CD4-positive, alpha-beta memory T cell (primary cell): ENCODE results near the gene TRIM40. TPM values are rescaled to one million over a fixed set of nuclear protein-coding genes. Genes with fewer than 3 reads are reported as not detected.

Source experiments
- CTCF ChIA-PET: fragments of 350-600 bp; sonication (Branson Sonifier 250); formaldehyde crosslinking; loops from one replicate; lab custom pipeline; 2021; ENCODE audit warnings: inconsistent platforms; ENCODE audit not compliant: partially characterized antibody; lab: Charles Lee
- POLR2A ChIA-PET: fragments of 350-600 bp; sonication (Branson Sonifier 250); formaldehyde crosslinking; loops from one replicate; lab custom pipeline; 2021; ENCODE audit not compliant: partially characterized antibody; lab: Charles Lee
- DNase-seq, 5 donors: peaks; one replicate each; pipeline versions ENCODE4 v3.0.0 to v3.0.0-alpha.2; 2020 to 2022; ENCODE audit warnings: mixed read lengths in 1 of 5
- H3K27ac ChIP-seq: one replicate; pipeline ENCODE4 v1.7.0; 2013; ENCODE audit warnings: low read depth, low read length
- H3K27me3 ChIP-seq: 2 replicates; pipeline ENCODE4 v1.7.0; 2013; ENCODE audit warnings: mild to moderate bottlenecking, low read length, moderate library complexity; ENCODE audit not compliant: insufficient read depth
- H3K36me3 ChIP-seq: 2 replicates; pipeline ENCODE4 v1.7.0; 2013; ENCODE audit warnings: mild to moderate bottlenecking, low read length, moderate library complexity; ENCODE audit not compliant: insufficient read depth
- H3K4me1 ChIP-seq: 2 replicates; pipeline ENCODE4 v1.7.0; 2013; ENCODE audit warnings: mild to moderate bottlenecking, low read length, moderate library complexity; ENCODE audit not compliant: insufficient read depth
- H3K4me3 ChIP-seq, 2 donors: one replicate each; pipeline ENCODE4 v1.7.0; 2013; ENCODE audit warnings: low read length in 2 of 2, mild to moderate bottlenecking in 1 of 2
- H3K9me3 ChIP-seq, 2 donors: one replicate each; pipeline ENCODE4 v1.7.0; 2013; ENCODE audit warnings: low read length in 2 of 2, control low read depth in 1 of 2; ENCODE audit not compliant: control insufficient read depth in 1 of 2
- H3K27ac Mint-ChIP-seq, 7 donors: one replicate each; pipeline ENCODE4 v1.8.0; 2020 to 2021; ENCODE audit warnings: mixed read lengths in 7 of 7, mild to moderate bottlenecking in 6 of 7, inconsistent platforms in 3 of 7, moderate library complexity in 3 of 7
- H3K27me3 Mint-ChIP-seq, 2 donors: one replicate each; pipeline ENCODE4 v1.8.0; 2020 to 2021; ENCODE audit warnings: mixed read lengths in 2 of 2
- H3K36me3 Mint-ChIP-seq, 2 donors: one replicate each; pipeline ENCODE4 v1.8.0; 2020 to 2021; ENCODE audit warnings: mixed read lengths in 2 of 2, inconsistent platforms in 1 of 2, mild to moderate bottlenecking in 1 of 2
- H3K4me1 Mint-ChIP-seq, 4 donors: one replicate each; pipeline ENCODE4 v1.8.0; 2020 to 2021; ENCODE audit warnings: mixed read lengths in 4 of 4, mild to moderate bottlenecking in 1 of 4
- H3K4me3 Mint-ChIP-seq, 8 donors: one replicate each; pipeline ENCODE4 v1.8.0; 2020 to 2021; ENCODE audit warnings: mixed read lengths in 8 of 8, mild to moderate bottlenecking in 7 of 8, moderate library complexity in 6 of 8, inconsistent platforms in 3 of 8
- H3K9me3 Mint-ChIP-seq, 8 donors: one replicate each; pipeline ENCODE4 v1.8.0; 2020 to 2021; ENCODE audit warnings: mixed read lengths in 8 of 8, mild to moderate bottlenecking in 5 of 8, inconsistent platforms in 3 of 8, moderate library complexity in 1 of 8
- intact Hi-C: fragments of 100-400 bp; cut with micrococcal nuclease; formaldehyde crosslinking; loops from one replicate; pipeline ENCODE4 v1.15.1; 2023
- polyA plus RNA-seq, 2 donors: library from polyadenylated mRNA; unstranded; fragments of 300-500 nt; fragmentation: Illumina TruSeq; gene quantifications; one replicate each; pipeline ENCODE4 v1.2.3, GENCODE V29; 2021
- total RNA-seq, 2 experiments: library from RNA; stranded (reverse); gene quantifications; one replicate each; pipeline ENCODE4 v1.2.3, GENCODE V29; 2021

Gene TRIM40
- total and polyA plus RNA-seq, 4 experiments from 2014 or later: not detected

DNA sequence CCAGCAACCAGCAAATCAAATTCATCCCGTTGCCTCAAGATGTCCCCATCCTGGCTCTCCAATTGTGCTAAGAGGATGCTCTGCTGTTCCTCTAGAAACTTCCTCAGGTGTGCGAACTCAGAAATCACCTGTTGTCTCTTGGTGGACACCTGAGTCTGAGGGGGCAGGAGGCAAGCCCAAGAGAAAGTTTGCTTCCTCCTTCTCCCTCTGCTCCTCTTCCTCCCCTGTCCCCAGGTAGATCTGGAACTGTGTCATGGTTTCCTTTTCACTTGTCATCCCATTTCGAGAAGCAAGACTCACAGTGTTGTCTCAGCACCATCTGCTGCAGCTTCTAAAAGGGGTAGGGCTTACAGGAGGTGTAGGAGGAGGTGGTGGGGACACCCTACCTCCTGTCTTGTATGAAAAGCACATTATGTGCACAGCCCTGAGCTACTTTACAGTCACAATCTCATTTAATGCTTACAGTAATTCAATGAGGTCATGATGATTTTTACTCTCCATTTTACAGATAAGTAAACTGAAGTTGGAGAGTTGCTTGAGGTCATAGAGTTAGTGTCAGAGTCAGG lies 22.6 kb downstream of the TRIM40 start:
- H3K27ac ChIP-seq: no peak overlapping the region
- Mint-ChIP-seq H3K27ac (no peak overlapping the region), H3K9me3 (no peaks in the 10 kb centered on the region), H3K36me3 (no peaks in the 10 kb centered on the region), H3K27me3 (peaks cover 17 to 43% of the 10 kb centered on the region in 2 donors), H3K4me1 (peaks cover 6 to 10% (median 7%) of the 10 kb centered on the region in 4 donors), H3K4me3 (no peak overlapping the region)
- peaks cover 5% of the 10 kb centered on the region for H3K4me1 ChIP-seq
- intact Hi-C loops: no loop called here
- no peaks in the 10 kb centered on the region for H3K9me3 ChIP-seq
- DNase-seq: no peak
- no peaks in the 10 kb centered on the region for H3K36me3 ChIP-seq
- CTCF ChIA-PET: no interaction called here
- H3K4me3 ChIP-seq: no peak overlapping the region
- H3K27me3 ChIP-seq: no peaks in the 10 kb centered on the region
- POLR2A ChIA-PET: no interaction called here

DNA sequence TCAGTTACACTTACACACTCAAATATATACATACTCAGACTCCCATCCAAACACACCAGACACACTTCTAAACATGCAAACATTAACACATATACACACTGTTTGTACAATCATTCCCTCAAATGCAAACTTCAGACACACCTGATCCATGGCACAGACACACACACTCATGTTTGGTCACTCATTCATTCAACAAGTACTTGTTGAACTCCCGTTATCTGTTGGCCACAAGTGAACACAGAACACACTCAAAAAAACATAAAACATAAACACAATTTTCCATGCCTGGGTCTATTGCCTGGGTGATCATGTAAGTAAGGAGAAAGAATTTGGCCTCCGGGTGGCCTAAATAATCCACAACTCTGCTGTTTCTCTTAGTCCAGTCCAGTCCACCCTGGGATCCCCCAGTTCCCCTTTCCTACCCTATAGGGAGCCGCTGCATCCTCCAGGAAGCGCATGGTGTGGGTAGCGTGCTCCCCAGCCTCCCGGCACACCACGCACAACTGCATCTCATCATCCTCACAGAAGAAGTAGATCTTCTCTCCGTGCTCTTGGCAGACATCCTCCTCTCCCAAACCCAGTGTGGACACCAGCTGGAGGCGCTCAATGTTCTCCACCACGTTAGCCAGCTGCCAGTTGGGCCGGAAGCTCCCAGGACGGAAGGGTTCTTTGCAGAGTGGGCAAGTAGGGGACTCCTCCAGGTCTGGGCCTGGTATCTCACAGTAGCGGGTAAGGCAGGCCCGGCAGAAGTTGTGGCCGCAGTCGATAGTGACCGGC lies 24.3 kb downstream of the TRIM40 start:
- Mint-ChIP-seq H3K4me3 (no peak overlapping the region), H3K36me3 (no peaks in the 10 kb centered on the region), H3K27ac (no peak overlapping the region), H3K4me1 (peaks cover 6 to 10% (median 7%) of the 10 kb centered on the region in 4 donors), H3K27me3 (peaks cover 11 to 29% of the 10 kb centered on the region in 2 donors), H3K9me3 (no peaks in the 10 kb centered on the region)
- no peaks in the 10 kb centered on the region for H3K36me3 ChIP-seq
- peaks cover 5% of the 10 kb centered on the region for H3K4me1 ChIP-seq
- H3K4me3 ChIP-seq: no peak overlapping the region
- H3K27me3 ChIP-seq: no peaks in the 10 kb centered on the region
- H3K27ac ChIP-seq: no peak overlapping the region
- H3K9me3 ChIP-seq: no peaks in the 10 kb centered on the region
- ChIA-PET CTCF (no interaction called here), POLR2A (no interaction called here)
- intact Hi-C loops: no loop called here
- no peak for DNase-seq

DNA sequence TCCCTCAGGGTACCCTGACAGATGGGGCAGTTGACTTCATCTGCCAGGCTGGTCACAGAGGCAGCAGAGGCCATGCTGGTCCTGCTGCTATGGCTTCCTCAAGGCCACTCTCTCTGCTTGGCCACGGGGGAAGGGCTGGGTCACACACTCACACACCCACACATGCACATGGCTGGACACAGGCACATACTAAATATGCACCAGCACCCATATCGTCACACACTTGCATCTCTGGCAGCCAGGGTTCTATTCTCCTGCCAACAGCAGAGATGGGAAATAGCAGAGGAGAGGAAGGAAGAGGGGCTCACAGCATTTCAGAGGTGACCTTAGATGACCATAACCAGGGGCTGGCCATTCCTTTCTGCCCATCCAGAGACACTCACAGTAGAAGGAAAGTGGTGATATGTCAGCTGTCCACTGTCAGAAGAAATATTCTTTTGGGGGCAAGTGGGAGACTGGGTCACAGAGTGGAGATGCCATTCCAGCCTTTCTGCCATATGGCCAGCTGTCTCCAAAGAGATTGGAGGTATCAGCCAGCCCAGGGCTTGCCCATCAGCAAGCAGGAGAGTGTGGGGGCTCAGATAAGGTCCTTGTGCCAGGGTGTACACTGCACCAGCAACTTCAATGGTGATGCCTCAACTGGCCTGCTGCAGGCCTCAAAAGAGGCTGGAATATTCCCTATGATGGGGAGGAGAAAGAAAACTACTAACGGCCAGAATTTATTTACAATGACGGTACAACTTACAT lies 25.0 kb downstream of the TRIM40 start, which contains the start of gene TRIM10:
Gene TRIM10, minus strand, starts transcription at position 427 of the 747 bp plus-strand sequence. Its CDS starts 353 bp downstream, at position 74.
- Mint-ChIP-seq H3K27me3 (peaks cover 8 to 21% of the 10 kb centered on the region in 2 donors), H3K9me3 (no peaks in the 10 kb centered on the region), H3K36me3 (no peaks in the 10 kb centered on the region), H3K27ac (no peak within 1 kb of the TSS), H3K4me3 (no peak within 1 kb of the TSS), H3K4me1 (peaks cover 6 to 10% (median 7%) of the 10 kb centered on the region in 4 donors)
- no peak for DNase-seq
- Histone ChIP-seq H3K27me3 (no peaks in the 10 kb centered on the region), H3K4me1 (peaks cover 5% of the 10 kb centered on the region), H3K4me3 (no peak within 1 kb of the TSS), H3K27ac (no peak within 1 kb of the TSS), H3K9me3 (no peaks in the 10 kb centered on the region), H3K36me3 (no peaks in the 10 kb centered on the region)
- POLR2A ChIA-PET: no interaction called here
- CTCF ChIA-PET: no interaction called here
- intact Hi-C loops: no loop called here

DNA sequence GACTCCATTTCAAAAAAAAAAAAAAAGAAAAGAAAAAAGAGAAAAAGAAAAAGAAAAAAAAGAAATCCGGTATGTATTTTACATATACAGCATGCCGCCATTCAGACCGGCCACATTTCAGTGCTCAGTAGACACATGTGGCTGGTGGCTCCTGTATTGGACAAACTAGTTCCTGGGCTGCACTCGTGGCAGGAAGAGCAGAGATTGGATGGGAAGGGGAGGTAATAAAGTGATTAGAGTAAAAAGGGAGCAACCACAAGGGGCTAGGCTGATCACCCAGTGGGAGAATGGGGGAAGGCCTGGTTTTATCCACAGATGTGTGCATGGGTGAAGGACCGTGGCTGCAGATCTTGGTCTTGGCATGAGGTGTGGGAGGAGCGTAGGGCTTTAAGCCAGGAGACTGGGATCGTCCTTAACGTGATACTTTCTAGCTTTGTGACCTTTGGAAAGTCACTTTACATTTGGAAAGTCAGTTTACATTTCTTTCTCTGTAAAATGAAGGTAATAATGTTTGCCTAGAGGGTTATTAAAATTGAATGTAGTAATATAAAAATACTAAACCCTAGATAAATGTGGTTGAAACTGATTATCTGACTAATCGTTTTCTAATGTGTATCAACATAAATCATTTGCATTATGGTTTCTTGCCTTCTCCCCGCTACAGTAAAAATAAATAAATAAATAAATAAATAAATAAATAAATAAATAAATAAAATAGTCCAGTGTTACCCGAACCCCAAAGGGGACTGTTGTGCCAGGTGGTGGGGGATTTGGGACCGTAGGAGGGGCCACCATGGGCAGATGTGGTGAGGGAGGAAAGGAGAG lies 26.5 kb downstream of the TRIM40 start:
- CTCF ChIA-PET: no interaction called here
- Mint-ChIP-seq H3K36me3 (no peaks in the 10 kb centered on the region), H3K27ac (peak overlapping the region in 1 of 7 donors; percentile 67), H3K4me1 (peaks cover 8 to 16% (median 14%) of the 10 kb centered on the region in 4 donors), H3K4me3 (peak overlapping the region in 2 of 8 donors; percentile 1 to 41), H3K27me3 (peaks cover 2 to 16% of the 10 kb centered on the region in 2 donors), H3K9me3 (no peaks in the 10 kb centered on the region)
- DNase-seq: no peak
- H3K4me1 ChIP-seq: peaks cover 11% of the 10 kb centered on the region
- POLR2A ChIA-PET: no interaction called here
- no peak overlapping the region for H3K27ac ChIP-seq
- H3K4me3 ChIP-seq: no peak overlapping the region
- H3K27me3 ChIP-seq: no peaks in the 10 kb centered on the region
- intact Hi-C loops: no loop called here
- H3K36me3 ChIP-seq: no peaks in the 10 kb centered on the region
- no peaks in the 10 kb centered on the region for H3K9me3 ChIP-seq

DNA sequence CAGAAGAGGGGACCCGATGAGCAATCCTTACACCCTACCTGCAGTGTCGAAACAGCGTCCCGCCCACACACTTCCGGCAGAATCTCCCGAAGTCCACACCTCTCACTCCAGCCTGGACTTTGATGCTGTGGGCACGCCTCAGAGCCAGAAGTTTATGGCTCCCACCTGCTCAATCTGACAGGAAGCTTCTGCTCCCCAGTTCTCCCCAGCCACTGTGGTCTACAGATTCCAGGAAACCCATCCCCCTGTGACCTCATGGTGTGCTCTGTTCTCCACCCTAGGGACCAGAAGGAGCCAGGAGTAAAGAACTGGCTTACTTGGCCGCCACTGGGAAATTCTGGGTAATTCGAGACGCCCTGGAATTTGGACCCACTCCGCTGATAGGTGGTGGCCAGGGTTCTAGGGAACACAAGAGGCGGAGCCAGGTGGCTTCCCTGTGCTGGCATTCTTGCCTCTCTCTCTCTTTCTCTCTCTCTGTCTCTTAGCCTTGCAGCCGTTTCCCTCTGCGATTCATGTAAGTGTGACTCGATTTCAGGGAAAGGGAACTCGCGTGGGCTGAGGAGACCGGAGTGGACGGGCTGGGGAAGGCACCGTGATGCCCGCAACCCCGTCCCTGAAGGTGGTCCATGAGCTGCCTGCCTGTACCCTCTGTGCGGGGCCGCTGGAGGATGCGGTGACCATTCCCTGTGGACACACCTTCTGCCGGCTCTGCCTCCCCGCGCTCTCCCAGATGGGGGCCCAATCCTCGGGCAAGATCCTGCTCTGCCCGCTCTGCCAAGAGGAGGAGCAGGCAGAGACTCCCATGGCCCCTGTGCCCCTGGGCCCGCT lies 27.4 kb downstream of the TRIM40 start, which contains the start of gene TRIM15:
Gene TRIM15, plus strand, starts transcription at position 457 of the 828 bp plus-strand sequence. Its CDS starts 139 bp downstream, at position 596.
- H3K9me3 ChIP-seq: no peaks in the 10 kb centered on the region
- POLR2A ChIA-PET: no interaction called here
- CTCF ChIA-PET: no interaction called here
- peaks cover 10 to 21% (median 14%) of the 10 kb centered on the region in 4 donors for H3K4me1 Mint-ChIP-seq
- DNase-seq: peak in 2 of 5 donors; percentile 24 to 49
- H3K27ac ChIP-seq: no peak within 1 kb of the TSS
- H3K27me3 Mint-ChIP-seq: peaks cover 2 to 13% of the 10 kb centered on the region in 2 donors
- H3K9me3 Mint-ChIP-seq: no peaks in the 10 kb centered on the region
- H3K4me3 ChIP-seq: no peak within 1 kb of the TSS
- H3K4me1 ChIP-seq: peaks cover 12% of the 10 kb centered on the region
- H3K36me3 ChIP-seq: no peaks in the 10 kb centered on the region
- intact Hi-C loops: no loop called here
- no peaks in the 10 kb centered on the region for H3K27me3 ChIP-seq
- H3K36me3 Mint-ChIP-seq: no peaks in the 10 kb centered on the region
- peak within 1 kb of the TSS in 1 of 7 donors; percentile 67 for H3K27ac Mint-ChIP-seq
- peak within 1 kb of the TSS in 5 of 8 donors; percentile 11 to 51 (median 41) for H3K4me3 Mint-ChIP-seq

DNA sequence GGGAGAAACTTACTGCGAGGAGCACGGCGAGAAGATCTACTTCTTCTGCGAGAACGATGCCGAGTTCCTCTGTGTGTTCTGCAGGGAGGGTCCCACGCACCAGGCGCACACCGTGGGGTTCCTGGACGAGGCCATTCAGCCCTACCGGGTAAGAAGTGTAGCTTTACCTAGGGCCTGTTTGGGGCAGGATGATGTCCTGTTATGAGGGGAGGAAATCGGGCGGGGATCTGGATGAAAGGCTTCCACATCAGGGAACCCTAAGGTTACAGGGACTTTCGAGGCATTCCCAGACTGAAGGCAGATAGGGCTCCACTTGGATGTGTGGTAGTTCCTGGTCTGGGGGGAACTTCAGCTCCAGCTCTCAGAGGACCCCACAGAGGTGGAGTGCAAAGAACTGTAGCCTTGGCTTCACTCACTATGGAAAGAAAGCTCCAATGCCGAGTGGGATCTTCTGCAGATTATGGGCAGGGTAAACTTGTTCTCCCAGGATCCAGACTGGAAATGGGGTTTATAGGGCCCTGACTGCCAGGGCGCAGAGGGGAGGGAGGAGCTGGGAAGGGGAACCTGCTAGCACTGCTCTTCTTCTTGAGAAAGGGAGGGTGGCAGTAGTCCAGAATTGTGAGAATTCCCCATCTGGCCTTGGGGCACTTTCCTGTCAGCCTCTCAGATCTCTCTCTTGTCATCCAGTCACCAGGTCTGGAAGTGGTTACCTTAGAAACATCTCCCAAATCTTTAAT lies 28.1 kb downstream of the TRIM40 start:
- Histone ChIP-seq H3K36me3 (no peaks in the 10 kb centered on the region), H3K27me3 (no peaks in the 10 kb centered on the region), H3K9me3 (no peaks in the 10 kb centered on the region), H3K4me1 (peaks cover 12% of the 10 kb centered on the region), H3K27ac (no peak overlapping the region), H3K4me3 (no peak overlapping the region)
- intact Hi-C loops: no loop called here
- H3K36me3 Mint-ChIP-seq: no peaks in the 10 kb centered on the region
- H3K4me1 Mint-ChIP-seq: peaks cover 10 to 21% (median 14%) of the 10 kb centered on the region in 4 donors
- H3K27me3 Mint-ChIP-seq: peaks cover 1 to 12% of the 10 kb centered on the region in 2 donors
- no peaks in the 10 kb centered on the region for H3K9me3 Mint-ChIP-seq
- DNase-seq: no peak
- ChIA-PET CTCF (no interaction called here), POLR2A (no interaction called here)
- no peak overlapping the region for H3K4me3 Mint-ChIP-seq
- H3K27ac Mint-ChIP-seq: no peak overlapping the region
